ENCODE measurements around the gene ITSN2.

Gene ITSN2

GRCh38 chr2:24400207-24400907, 40.0 kb upstream of the ITSN2 start:
- TF ChIP-seq CTCF (IDR thresholded peaks at IDR 0.05; ENCODE audit: low read length, missing control alignments) = no peak
- DNase-seq (ENCODE audit: low read depth) = no peak
- H3K4me3 ChIP-seq (replicated peaks; ENCODE audit: low read depth, low read length) = no peak overlapping the region

- DNase-seq (ENCODE audit: low read depth) = no peak
- no peak overlapping the region for H3K4me3 ChIP-seq (replicated peaks; ENCODE audit: low read depth, low read length)
- no peak for TF ChIP-seq CTCF (IDR thresholded peaks at IDR 0.05; ENCODE audit: low read length, missing control alignments)
Observed at GRCh38 chr2:24399434-24400206, 39.3 kb upstream of the ITSN2 start.

- no peak overlapping the region for H3K4me3 ChIP-seq (replicated peaks; ENCODE audit: low read depth, low read length)
- TF ChIP-seq CTCF (IDR thresholded peaks at IDR 0.05; ENCODE audit: low read length, missing control alignments) = no peak
- DNase-seq (ENCODE audit: low read depth) = no peak
Observed at GRCh38 chr2:24394998-24395397, 34.7 kb upstream of the ITSN2 start.

GRCh38 chr2:24392542-24393059, 32.3 kb upstream of the ITSN2 start:
- TF ChIP-seq CTCF (IDR thresholded peaks at IDR 0.05; ENCODE audit: low read length, missing control alignments) = no peak
- H3K4me3 ChIP-seq (replicated peaks; ENCODE audit: low read depth, low read length) = no peak overlapping the region
- DNase-seq (ENCODE audit: low read depth) = no peak

GRCh38 chr2:24385366-24385765, 25.0 kb upstream of the ITSN2 start:
- H3K4me3 ChIP-seq (replicated peaks; ENCODE audit: low read depth, low read length) = no peak overlapping the region
- no peak for TF ChIP-seq CTCF (IDR thresholded peaks at IDR 0.05; ENCODE audit: low read length, missing control alignments)

GRCh38 chr2:24382363-24383073, 22.2 kb upstream of the ITSN2 start:
- no peak overlapping the region for H3K4me3 ChIP-seq (replicated peaks; ENCODE audit: low read depth, low read length)
- peak; percentile 72 for TF ChIP-seq CTCF (IDR thresholded peaks at IDR 0.05; ENCODE audit: low read length, missing control alignments)
- peak; percentile 76 for DNase-seq (ENCODE audit: low read depth)

More at GRCh38 chr2:24385366-24385765, 25.0 kb upstream of the ITSN2 start:
- no peak for DNase-seq (ENCODE audit: low read depth)
